Lung (tissue), 12 donors: Measurements from ENCODE around the gene RPRM. TPM values are rescaled to one million over a fixed set of nuclear protein-coding genes. Genes with fewer than 3 reads are reported as not detected.

Experiments
- ATAC-seq: fragments of 200-7000 bp; cut with Tn5 transposase; one replicate; pipeline ENCODE4 v1.9.1; 2020; ENCODE audit warnings: moderate number of reproducible peaks; ENCODE audit not compliant: insufficient read depth, low FRiP score
- DNase-seq, 3 donors: peaks; one replicate each; pipeline ENCODE4 v3.0.0-alpha.2; 2013 to 2017
- H3K27ac ChIP-seq, 2 donors: one replicate each; pipeline ENCODE4 v1.5.1; 2013; ENCODE audit warnings: mild to moderate bottlenecking in 2 of 2, moderate library complexity in 2 of 2, control low read depth in 1 of 2, inconsistent platforms in 1 of 2, low read depth in 1 of 2, low read length in 1 of 2
- H3K27me3 ChIP-seq, 3 donors: one replicate each; pipeline ENCODE4 v1.5.1; 2013; ENCODE audit warnings: low read length in 2 of 3; ENCODE audit not compliant: control insufficient read depth in 3 of 3, insufficient read depth in 3 of 3
- H3K36me3 ChIP-seq, 4 donors: one replicate each; pipeline ENCODE4 v1.5.1; 2013; ENCODE audit warnings: low read length in 4 of 4, mild to moderate bottlenecking in 1 of 4, moderate library complexity in 1 of 4; ENCODE audit not compliant: control insufficient read depth in 4 of 4, insufficient read depth in 4 of 4
- H3K4me1 ChIP-seq, 5 donors: one replicate each; pipeline ENCODE4 v1.5.1; 2013; ENCODE audit warnings: low read length in 5 of 5, mild to moderate bottlenecking in 2 of 5, moderate library complexity in 1 of 5; ENCODE audit not compliant: control insufficient read depth in 5 of 5, insufficient read depth in 5 of 5
- H3K4me3 ChIP-seq: one replicate; pipeline ENCODE4 v1.5.1; 2013; ENCODE audit warnings: mild to moderate bottlenecking, control low read depth, moderate library complexity
- H3K9ac ChIP-seq, 2 donors: one replicate each; pipeline ENCODE4 v1.5.1; 2013; ENCODE audit warnings: low read length in 2 of 2, control low read depth in 1 of 2; ENCODE audit not compliant: insufficient read depth in 1 of 2
- H3K9me3 ChIP-seq, 4 donors: one replicate each; pipeline ENCODE4 v1.5.1; 2013; ENCODE audit warnings: low read length in 3 of 4, mild to moderate bottlenecking in 1 of 4, moderate library complexity in 1 of 4; ENCODE audit not compliant: control insufficient read depth in 4 of 4, insufficient read depth in 3 of 4
- WGBS, 2 donors: extraction: QIAGEN DNeasy Blood & Tissue Kit; methylation state at CpG; one replicate each; pipeline ENCODE4 v1.1.7; 2013; 5-methylcytosine and 5-hydroxymethylcytosine counted together
- polyA plus RNA-seq, 2 donors: library from polyadenylated mRNA; stranded (reverse); fragments of 200-250 nt; gene quantifications; one replicate each; pipeline ENCODE4 v1.2.1, GENCODE V29; 2013
- total RNA-seq, 2 donors: library from RNA; depleted of rRNA in 1 of 2; stranded (reverse); fragments of >200 nt in 1 of 2; gene quantifications; one replicate each; pipeline ENCODE4 v1.2.1, GENCODE V29; 2014 to 2021
- TF ChIP-seq, protein P1 (sequence below): IDR thresholded peaks from 2 replicates; pipeline ENCODE4 v1.5.1; 2012; ENCODE audit warnings: mild to moderate bottlenecking; ENCODE audit errors: control extremely low read depth, extremely low read depth
- donor health status: control.
- donor health status: control.
- donor health status: Bipolar disorder and iron deficiency.
- donor health status: healthy.
- donor health status: DM: yes; HTN: yes; CAD: no.

Gene RPRM
- total and polyA plus RNA-seq, 4 donors: 0.50 to 1.9 (median 1.1) TPM

DNA sequence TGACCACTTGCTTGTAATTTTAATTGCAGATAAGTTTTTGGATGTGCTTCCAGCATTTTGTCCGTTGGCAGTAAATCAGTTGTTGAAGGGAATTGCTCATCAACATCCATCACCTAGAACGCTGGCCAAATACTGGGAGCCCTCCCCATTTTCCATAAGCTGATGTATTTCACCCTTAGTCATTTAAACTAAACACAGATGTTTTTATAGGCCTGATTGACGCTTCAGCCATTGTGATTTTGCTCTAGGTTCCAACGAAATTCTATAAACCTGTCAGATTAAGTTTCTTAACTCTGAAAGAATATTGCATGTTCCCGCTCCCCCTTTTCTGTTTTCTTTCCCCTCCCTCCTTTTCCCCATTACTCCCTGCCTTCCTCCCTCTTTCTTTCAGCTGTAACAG is 1.0 kb upstream of the RPRM start:
- Histone ChIP-seq H3K4me3 (no peak overlapping the region), H3K27ac (no peak overlapping the region), H3K27me3 (peaks cover 4 to 47% (median 44%) of the 10 kb centered on the region in 3 donors), H3K9ac (no peak overlapping the region), H3K9me3 (no peaks in the 10 kb centered on the region), H3K4me1 (peaks cover 0 to 27% (median 7%) of the 10 kb centered on the region in 5 donors), H3K36me3 (no peaks in the 10 kb centered on the region)
- TF ChIP-seq, protein P1, sequence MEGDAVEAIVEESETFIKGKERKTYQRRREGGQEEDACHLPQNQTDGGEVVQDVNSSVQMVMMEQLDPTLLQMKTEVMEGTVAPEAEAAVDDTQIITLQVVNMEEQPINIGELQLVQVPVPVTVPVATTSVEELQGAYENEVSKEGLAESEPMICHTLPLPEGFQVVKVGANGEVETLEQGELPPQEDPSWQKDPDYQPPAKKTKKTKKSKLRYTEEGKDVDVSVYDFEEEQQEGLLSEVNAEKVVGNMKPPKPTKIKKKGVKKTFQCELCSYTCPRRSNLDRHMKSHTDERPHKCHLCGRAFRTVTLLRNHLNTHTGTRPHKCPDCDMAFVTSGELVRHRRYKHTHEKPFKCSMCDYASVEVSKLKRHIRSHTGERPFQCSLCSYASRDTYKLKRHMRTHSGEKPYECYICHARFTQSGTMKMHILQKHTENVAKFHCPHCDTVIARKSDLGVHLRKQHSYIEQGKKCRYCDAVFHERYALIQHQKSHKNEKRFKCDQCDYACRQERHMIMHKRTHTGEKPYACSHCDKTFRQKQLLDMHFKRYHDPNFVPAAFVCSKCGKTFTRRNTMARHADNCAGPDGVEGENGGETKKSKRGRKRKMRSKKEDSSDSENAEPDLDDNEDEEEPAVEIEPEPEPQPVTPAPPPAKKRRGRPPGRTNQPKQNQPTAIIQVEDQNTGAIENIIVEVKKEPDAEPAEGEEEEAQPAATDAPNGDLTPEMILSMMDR: no peak
- ATAC-seq: no peak
- no peak for DNase-seq
- 45 to 59% methylated on average over 5 of the region's 5 CpGs for WGBS, 2 donors

- H3K27me3 ChIP-seq: peaks cover 4 to 52% (median 48%) of the 10 kb centered on the region in 3 donors
- H3K9ac ChIP-seq: no peak overlapping the region
- H3K27ac ChIP-seq: no peak overlapping the region
- H3K4me1 ChIP-seq: peaks cover 0 to 27% (median 7%) of the 10 kb centered on the region in 5 donors
- 3 to 5% methylated on average over 38 of the region's 38 CpGs for WGBS, 2 donors
- DNase-seq (peak; percentile 7 to 20 (median 8)), ATAC-seq (peak; percentile 1)
- H3K9me3 ChIP-seq: no peaks in the 10 kb centered on the region
- no peak overlapping the region for H3K4me3 ChIP-seq
- TF ChIP-seq, protein P1: no peak
- H3K36me3 ChIP-seq: no peaks in the 10 kb centered on the region
Observed at GRCh38 chr2:153477636-153478288, 800 bp downstream of the RPRM start.

DNA sequence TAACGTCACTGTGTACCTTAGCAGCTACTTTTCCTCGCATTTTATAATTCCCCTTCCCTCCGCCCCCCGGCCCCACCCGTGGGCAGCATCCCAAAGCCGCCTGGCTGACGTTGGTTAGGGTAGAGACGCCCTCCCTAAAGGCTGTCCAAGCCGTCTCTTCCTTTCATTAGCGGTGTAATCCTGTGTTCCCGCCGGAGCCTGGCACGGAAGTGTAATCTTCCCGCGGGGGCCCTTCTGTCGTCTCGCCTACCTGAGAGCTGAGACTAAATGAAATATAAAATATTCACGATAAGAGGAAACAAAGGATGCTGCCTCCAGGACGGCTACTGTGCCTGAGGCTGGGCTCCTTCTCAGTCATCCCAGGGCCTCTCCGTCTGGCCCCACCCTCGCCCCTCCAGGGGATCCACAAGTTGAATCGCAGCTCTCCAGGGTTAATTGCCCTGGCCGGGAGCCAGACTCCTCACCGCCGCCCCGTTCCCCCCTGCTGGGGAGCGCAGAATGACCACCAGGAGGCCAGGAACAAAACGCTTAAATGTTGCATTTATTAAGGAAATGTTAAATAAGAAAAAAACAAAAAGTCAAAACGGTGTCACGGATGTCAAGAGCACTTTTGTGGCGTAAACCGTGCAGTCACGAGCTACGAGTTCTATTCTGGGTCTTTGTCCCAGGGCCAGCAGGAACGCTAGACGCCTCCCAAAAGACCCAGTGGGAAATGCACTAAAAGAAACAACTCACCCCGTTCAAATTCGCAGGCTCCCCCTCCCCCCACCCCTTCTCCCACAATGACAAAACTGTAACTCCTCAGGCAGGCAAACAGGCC is 1.5 kb downstream of the RPRM start:
- Histone ChIP-seq H3K9ac (no peak overlapping the region), H3K4me1 (peaks cover 0 to 27% (median 7%) of the 10 kb centered on the region in 5 donors), H3K9me3 (no peaks in the 10 kb centered on the region), H3K4me3 (no peak overlapping the region), H3K27ac (no peak overlapping the region), H3K27me3 (peaks cover 4 to 52% (median 48%) of the 10 kb centered on the region in 3 donors), H3K36me3 (no peaks in the 10 kb centered on the region)
- ATAC-seq (no peak), DNase-seq (peak; percentile 14 to 30 (median 17))
- TF ChIP-seq, protein P1: no peak
- 2 to 3% methylated on average over 38 of the region's 38 CpGs for WGBS, 2 donors
